Measurements from ENCODE around the gene LRMDA.

LRMDA gene

GRCh38 chr10:75999515-76000209 is 568.2 kb downstream of the LRMDA start:
- DNase-seq (ENCODE audit: low read depth): no peak

GRCh38 chr10:76000550-76000949 is 569.1 kb downstream of the LRMDA start:
- DNase-seq (ENCODE audit: low read depth): no peak

- DNase-seq (ENCODE audit: low read depth): no peak
Measured at GRCh38 chr10:76001019-76001418, 569.6 kb downstream of the LRMDA start.

- DNase-seq (ENCODE audit: low read depth): no peak
Measured at GRCh38 chr10:76001461-76001860, 570.0 kb downstream of the LRMDA start.

- no peak for DNase-seq (ENCODE audit: low read depth)
Measured at GRCh38 chr10:76002262-76002854, 570.9 kb downstream of the LRMDA start.

- no peak for DNase-seq (ENCODE audit: low read depth)
Measured at GRCh38 chr10:76007667-76008181, 576.3 kb downstream of the LRMDA start.

GRCh38 chr10:76009531-76009930 is 578.1 kb downstream of the LRMDA start:
- no peak for DNase-seq (ENCODE audit: low read depth)

- DNase-seq (ENCODE audit: low read depth): no peak
Measured at GRCh38 chr10:76010703-76011102, 579.3 kb downstream of the LRMDA start.

- no peak for DNase-seq (ENCODE audit: low read depth)
Measured at GRCh38 chr10:76012716-76013327, 581.4 kb downstream of the LRMDA start.

- no peak for DNase-seq (ENCODE audit: low read depth)
Measured at GRCh38 chr10:76015245-76015644, 583.8 kb downstream of the LRMDA start.

- DNase-seq (ENCODE audit: low read depth): no peak
Measured at GRCh38 chr10:76017026-76017732, 585.8 kb downstream of the LRMDA start.

GRCh38 chr10:76017733-76018433 is 586.5 kb downstream of the LRMDA start:
- DNase-seq (ENCODE audit: low read depth): no peak

- DNase-seq (ENCODE audit: low read depth): no peak
Measured at GRCh38 chr10:76020630-76021029, 589.2 kb downstream of the LRMDA start.

- DNase-seq (ENCODE audit: low read depth): no peak
Measured at GRCh38 chr10:76021398-76021797, 590.0 kb downstream of the LRMDA start.

GRCh38 chr10:76022366-76022765 is 590.9 kb downstream of the LRMDA start:
- no peak for DNase-seq (ENCODE audit: low read depth)

- no peak for DNase-seq (ENCODE audit: low read depth)
Measured at GRCh38 chr10:76023007-76023406, 591.6 kb downstream of the LRMDA start.

- DNase-seq (ENCODE audit: low read depth): no peak
Measured at GRCh38 chr10:76024460-76025123, 593.2 kb downstream of the LRMDA start.

GRCh38 chr10:76025124-76025477 is 593.7 kb downstream of the LRMDA start:
- no peak for DNase-seq (ENCODE audit: low read depth)

- DNase-seq (ENCODE audit: low read depth): no peak
Measured at GRCh38 chr10:76026176-76026771, 594.9 kb downstream of the LRMDA start.

GRCh38 chr10:76026905-76027304 is 595.5 kb downstream of the LRMDA start:
- no peak for DNase-seq (ENCODE audit: low read depth)

- DNase-seq (ENCODE audit: low read depth): no peak
Measured at GRCh38 chr10:76029782-76030181, 598.4 kb downstream of the LRMDA start.

All from stimulated activated CD4-positive, alpha-beta T cell treated with anti-CD3 and anti-CD28 coated beads, Interleukin-2, amount 100 ng/mL, for 4 hours (primary cell).